Spleen (tissue), 11 donors: ENCODE results near the gene FAM110D. TPM values are rescaled to one million over a fixed set of nuclear protein-coding genes. Genes with fewer than 3 reads are reported as not detected.

Experiments used
- DNase-seq: peaks from one replicate; pipeline ENCODE4 v3.0.0-alpha.2; 2020
- H3K27ac ChIP-seq, 8 donors: fragments of 200-600 bp; sonication (generic) in 7 of 8; 1 replicate in 4 of 8; 2 replicates in 4 of 8; pipeline versions ENCODE4 v1.5.0 to v1.8.0; 2016 to 2021; ENCODE audit warnings: inconsistent platforms in 4 of 8, mild to moderate bottlenecking in 4 of 8, moderate library complexity in 1 of 8
- H3K27me3 ChIP-seq, 7 donors: fragments of 200-600 bp; sonication (generic) in 6 of 7; replicated peaks in 1 of 7; 1 replicate in 4 of 7; 2 replicates in 3 of 7; pipeline versions ENCODE4 v1.5.0 to v1.8.0; 2016 to 2021; ENCODE audit warnings: inconsistent platforms in 3 of 7, mild to moderate bottlenecking in 1 of 7
- H3K36me3 ChIP-seq, 6 donors: fragments of 200-600 bp; sonication (generic) in 5 of 6; 1 replicate in 4 of 6; 2 replicates in 2 of 6; pipeline versions ENCODE4 v1.5.0 to v1.8.0; 2016 to 2021; ENCODE audit warnings: inconsistent platforms in 2 of 6
- H3K4me1 ChIP-seq, 6 donors: fragments of 200-600 bp; sonication (generic) in 5 of 6; 1 replicate in 3 of 6; 2 replicates in 3 of 6; pipeline versions ENCODE4 v1.5.0 to v1.8.0; 2016 to 2021; ENCODE audit warnings: inconsistent platforms in 3 of 6
- H3K4me3 ChIP-seq, 8 donors: fragments of 200-600 bp; sonication (generic) in 7 of 8; 1 replicate in 4 of 8; 2 replicates in 4 of 8; pipeline versions ENCODE4 v1.5.0 to v1.8.0; 2016 to 2021; ENCODE audit warnings: inconsistent platforms in 4 of 8, mild to moderate bottlenecking in 4 of 8, moderate library complexity in 2 of 8
- H3K9me3 ChIP-seq, 8 donors: fragments of 200-600 bp; sonication (generic) in 7 of 8; 1 replicate in 4 of 8; 2 replicates in 4 of 8; pipeline versions ENCODE4 v1.5.0 to v1.8.0; 2016 to 2021; ENCODE audit warnings: inconsistent platforms in 4 of 8
- CTCF ChIP-seq, 11 experiments: fragments of 200-600 bp in 7 of 11; fragments of 450-650 bp in 4 of 11; sonication (generic) in 4 of 11; IDR thresholded peaks in 8 of 11; conservative IDR thresholded peaks in 3 of 11; 1 replicate in 7 of 11; 2 replicates in 4 of 11; pipeline versions ENCODE4 v1.4.0 to v1.8.0; 2016 to 2021; ENCODE audit warnings: antibody characterized with exemption in 11 of 11, inconsistent platforms in 4 of 11, mild to moderate bottlenecking in 1 of 11
- POLR2A ChIP-seq, 3 donors: fragments of 450-650 bp; IDR thresholded peaks; one replicate each; pipeline ENCODE4 v1.5.1; 2017; ENCODE audit warnings: antibody characterized with exemption in 3 of 3, mild to moderate bottlenecking in 1 of 3
- POLR2AphosphoS5 ChIP-seq, 3 donors: sonication (generic); formaldehyde crosslinking; IDR thresholded peaks; one replicate each; pipeline ENCODE4 v1.5.1; 2017; ENCODE audit warnings: antibody characterized with exemption in 3 of 3
- WGBS, 5 donors: extraction: QIAGEN DNeasy Blood & Tissue Kit in 3 of 5; methylation state at CpG; one replicate each; pipeline versions ENCODE4 v1.1.5 to v1.1.7; 2013 to 2018; 5-methylcytosine and 5-hydroxymethylcytosine counted together
- intact Hi-C: fragments of 100-400 bp; cut with DNase I; formaldehyde crosslinking; loops from one replicate; pipeline ENCODE4 v1.15.0; 2023; ENCODE audit warnings: low total_unique reads
- polyA plus RNA-seq, 3 donors: library from polyadenylated mRNA; stranded (reverse); fragments of 200-250 nt; gene quantifications; one replicate each; pipeline ENCODE4 v1.2.1, GENCODE V29; 2013
- total RNA-seq, 7 donors: library from RNA; depleted of rRNA in 3 of 7; stranded (reverse); fragments of >200 nt in 3 of 7; fragmentation: NEBNext Ultra II Directional in 4 of 7; extraction: Animal tissue kit (Norgen Biotek cat#: 25700) in 4 of 7; gene quantifications; one replicate each; pipeline versions ENCODE4 v1.1.0 to v1.2.1, GENCODE V29; 2016 to 2021
- donor health status: healthy with polysubstance abuse.
- donor health status: DM: no; HTN: no; CAD: no; lungs with moderate emphysema.
- donor health status: DM: no; HTN: no; CAD: no.
- donor health status: Bipolar disorder and iron deficiency.
- donor health status: healthy.
- donor health status: DM: no; HTN: no; CAD: no.
- donor health status: DM: yes; HTN: yes; CAD: no.

Gene FAM110D
- total and polyA plus RNA-seq, 10 donors: 0.44 to 5.9 (median 1.2) TPM

- intact Hi-C loops: no loop called here
- Histone ChIP-seq H3K27me3 (no peaks in the 10 kb centered on the region), H3K9me3 (peaks cover 0 to 10% (median 0%) of the 10 kb centered on the region in 8 donors), H3K4me3 (no peak overlapping the region), H3K36me3 (no peaks in the 10 kb centered on the region), H3K27ac (no peak overlapping the region), H3K4me1 (peaks cover 0 to 12% (median 0%) of the 10 kb centered on the region in 6 donors)
- TF ChIP-seq POLR2A (IDR thresholded peaks at IDR 0.05): no peak
- TF ChIP-seq CTCF (IDR thresholded peaks at IDR 0.05 in 8 of 11, conservative IDR thresholded peaks at IDR 0.05 in 3 of 11): no peak
- no peak for TF ChIP-seq POLR2AphosphoS5 (IDR thresholded peaks at IDR 0.05)
- WGBS, 5 donors: 53 to 65% (median 61%) methylated on average over 3 of the region's 3 CpGs
- DNase-seq: no peak
These were observed 19.8 kb upstream of the FAM110D start for GRCh38 chr1:26138974-26139558.

- WGBS, 5 donors: 86 to 93% (median 88%) methylated on average over 8 of the region's 8 CpGs
- no peak overlapping the region for H3K4me3 ChIP-seq
- TF ChIP-seq POLR2A (IDR thresholded peaks at IDR 0.05) (no peak), POLR2AphosphoS5 (IDR thresholded peaks at IDR 0.05) (no peak), CTCF (IDR thresholded peaks at IDR 0.05 in 8 of 11, conservative IDR thresholded peaks at IDR 0.05 in 3 of 11) (no peak)
- peaks cover 2 to 21% (median 6%) of the 10 kb centered on the region in 6 donors for H3K4me1 ChIP-seq
- no peaks in the 10 kb centered on the region for H3K36me3 ChIP-seq
- intact Hi-C loops: loop anchor here (10.0 kb wide), 1 partner anchor 107 kb away; no protein-coding TSS in a partner anchor
- H3K9me3 ChIP-seq: no peaks in the 10 kb centered on the region
- H3K27me3 ChIP-seq: peaks cover 0 to 4% (median 0%) of the 10 kb centered on the region in 7 donors
- H3K27ac ChIP-seq: no peak overlapping the region
- DNase-seq: no peak
These were observed 16.7 kb upstream of the FAM110D start for GRCh38 chr1:26142159-26142558.

- 30 to 37% (median 33%) methylated on average over 18 to 19 of the region's 19 CpGs for WGBS, 5 donors
- peak in 1 of 3 donors; percentile 10 for TF ChIP-seq POLR2AphosphoS5 (IDR thresholded peaks at IDR 0.05)
- no peak for TF ChIP-seq POLR2A (IDR thresholded peaks at IDR 0.05)
- TF ChIP-seq CTCF (IDR thresholded peaks at IDR 0.05 in 8 of 11, conservative IDR thresholded peaks at IDR 0.05 in 3 of 11): peak; percentile 61 to 92 (median 80)
- Histone ChIP-seq H3K27me3 (peaks cover 0 to 4% (median 0%) of the 10 kb centered on the region in 7 donors), H3K27ac (no peak overlapping the region), H3K4me1 (peaks cover 2 to 16% (median 6%) of the 10 kb centered on the region in 6 donors), H3K36me3 (no peaks in the 10 kb centered on the region), H3K9me3 (no peaks in the 10 kb centered on the region), H3K4me3 (no peak overlapping the region)
- intact Hi-C loops: loop anchor here (2.0 to 10.0 kb wide), 2 partner anchors 40 to 110 kb away; no protein-coding TSS in a partner anchor
- peak; percentile 88 for DNase-seq
These were observed 13.6 kb upstream of the FAM110D start for GRCh38 chr1:26145041-26145959.

- Histone ChIP-seq H3K4me1 (peaks cover 2 to 16% (median 6%) of the 10 kb centered on the region in 6 donors), H3K9me3 (no peaks in the 10 kb centered on the region), H3K4me3 (no peak overlapping the region), H3K27ac (no peak overlapping the region), H3K36me3 (no peaks in the 10 kb centered on the region), H3K27me3 (peaks cover 0 to 4% (median 0%) of the 10 kb centered on the region in 7 donors)
- intact Hi-C loops: loop anchor here (2.0 to 10.0 kb wide), 2 partner anchors 41 to 111 kb away; no protein-coding TSS in a partner anchor
- TF ChIP-seq POLR2A (IDR thresholded peaks at IDR 0.05): no peak
- TF ChIP-seq CTCF (IDR thresholded peaks at IDR 0.05 in 8 of 11, conservative IDR thresholded peaks at IDR 0.05 in 3 of 11): no peak
- TF ChIP-seq POLR2AphosphoS5 (IDR thresholded peaks at IDR 0.05): no peak
- WGBS, 5 donors: 38 to 79% (median 64%) methylated on average over 6 of the region's 6 CpGs
- DNase-seq: no peak
These were observed 13.0 kb upstream of the FAM110D start for GRCh38 chr1:26145960-26146294.
